Activated naive CD4-positive, alpha-beta T cell treated with anti-CD3 and anti-CD28 coated beads, Interleukin-2, amount 50 U/mL, for 16 hours (primary cell): ENCODE data around the gene CREG1.
A peak's percentile ranks its signal among the peaks of the same experiment; 100 is the strongest.

Experiments used
- DNase-seq: peaks from one replicate; pipeline ENCODE4 v3.0.0-alpha.2; 2020

CREG1 gene

GRCh38 chr1:167529829-167530474 lies 23.6 kb downstream of the CREG1 start:
- no peak for DNase-seq

GRCh38 chr1:167528057-167528728 lies 25.4 kb downstream of the CREG1 start:
- no peak for DNase-seq

- no peak for DNase-seq
Measured at GRCh38 chr1:167526667-167527383, 26.7 kb downstream of the CREG1 start.

GRCh38 chr1:167524651-167525050 lies 28.9 kb downstream of the CREG1 start:
- DNase-seq: no peak

- DNase-seq: no peak
Measured at GRCh38 chr1:167522246-167522645, 31.3 kb downstream of the CREG1 start.

GRCh38 chr1:167520711-167521206 lies 32.8 kb downstream of the CREG1 start:
- no peak for DNase-seq

GRCh38 chr1:167518331-167518700 lies 35.2 kb downstream of the CREG1 start, which contains the start of gene CD247:
TSS of gene CD247 (minus strand) at chr1:167518529. CDS start at chr1:167518465, 64 bp downstream.
- DNase-seq: peak; percentile 72

- peak; percentile 90 for DNase-seq
Measured at GRCh38 chr1:167517535-167518330, 35.8 kb downstream of the CREG1 start.

GRCh38 chr1:167516404-167517388 lies 36.9 kb downstream of the CREG1 start:
- DNase-seq: peak; percentile 37

GRCh38 chr1:167515893-167516321 lies 37.7 kb downstream of the CREG1 start:
- no peak for DNase-seq

GRCh38 chr1:167515461-167515860 lies 38.1 kb downstream of the CREG1 start:
- no peak for DNase-seq

- DNase-seq: no peak
Measured at GRCh38 chr1:167514288-167514687, 39.3 kb downstream of the CREG1 start.

- DNase-seq: no peak
Measured at GRCh38 chr1:167512046-167512654, 41.4 kb downstream of the CREG1 start.

- no peak for DNase-seq
Measured at GRCh38 chr1:167511374-167511986, 42.1 kb downstream of the CREG1 start.

- DNase-seq: no peak
Measured at GRCh38 chr1:167510881-167511280, 42.7 kb downstream of the CREG1 start.

- no peak for DNase-seq
Measured at GRCh38 chr1:167510244-167510643, 43.3 kb downstream of the CREG1 start.

GRCh38 chr1:167509587-167509986 lies 44.0 kb downstream of the CREG1 start:
- DNase-seq: no peak

- no peak for DNase-seq
Measured at GRCh38 chr1:167507719-167508118, 45.8 kb downstream of the CREG1 start.

- DNase-seq: no peak
Measured at GRCh38 chr1:167504467-167504827, 49.1 kb downstream of the CREG1 start.

- no peak for DNase-seq
Measured at GRCh38 chr1:167503626-167504466, 49.7 kb downstream of the CREG1 start.
